ENCODE data around the gene NKX3-2. TPM values are rescaled to one million over a fixed set of nuclear protein-coding genes. Genes with fewer than 3 reads are reported as not detected.

NKX3-2 gene
- total RNA-seq, 4 donors from 2014 or later: 0.54 to 1.3 TPM; not detected in 2

GRCh38 chr4:13544606-13545393, 492 bp upstream of the NKX3-2 start:
- Histone ChIP-seq H3K36me3 (no peaks in the 10 kb centered on the region), H3K4me1 (peaks cover 0 to 57% (median 32%) of the 10 kb centered on the region in 4 donors), H3K4me3 (peak overlapping the region; percentile 37 to 63 (median 54)), H3K27ac (peak overlapping the region in 3 of 4 donors; percentile 34 to 65 (median 57)), H3K9me3 (peaks cover 0 to 8% (median 0%) of the 10 kb centered on the region in 4 donors), H3K27me3 (peaks cover 4 to 70% of the 10 kb centered on the region in 2 donors)
- no peak for TF ChIP-seq POLR2A (IDR thresholded peaks at IDR 0.05)
- peak in 2 of 3 donors; percentile 78 for DNase-seq

- Histone ChIP-seq H3K4me1 (peaks cover 0 to 51% (median 29%) of the 10 kb centered on the region in 4 donors), H3K4me3 (peak overlapping the region; percentile 37 to 63 (median 54)), H3K36me3 (no peaks in the 10 kb centered on the region), H3K27me3 (peaks cover 4 to 76% of the 10 kb centered on the region in 2 donors), H3K9me3 (peaks cover 0 to 8% (median 0%) of the 10 kb centered on the region in 4 donors), H3K27ac (peak overlapping the region in 1 of 4 donors; percentile 65)
- TF ChIP-seq CTCF (IDR thresholded peaks at IDR 0.05): no peak
- no peak for TF ChIP-seq POLR2A (IDR thresholded peaks at IDR 0.05)
- no peak for DNase-seq
These were observed 1.1 kb downstream of the NKX3-2 start for GRCh38 chr4:13543032-13543838.

DNA sequence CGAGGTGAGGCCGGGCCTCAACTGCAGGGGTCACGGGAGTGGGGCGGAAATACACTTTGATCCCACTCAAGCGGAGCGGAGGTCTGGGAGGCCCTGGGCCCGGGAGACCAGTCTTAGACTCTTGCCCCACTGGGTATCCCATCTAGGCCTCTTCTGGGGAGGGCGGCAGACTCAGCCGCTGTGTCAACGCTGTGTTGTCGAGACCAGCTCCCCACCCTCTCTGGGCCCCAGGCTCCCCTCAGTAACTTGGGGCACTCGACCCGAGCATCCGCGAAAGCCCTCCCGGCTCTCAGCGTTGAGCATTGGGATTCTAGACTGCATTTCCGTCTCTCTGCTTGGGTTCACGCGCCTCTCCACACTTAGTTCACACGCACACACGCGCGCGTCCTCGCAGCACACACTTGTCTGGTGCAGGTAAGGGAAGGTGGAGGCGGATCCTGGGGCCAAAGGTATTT, 1.7 kb downstream of the NKX3-2 start:
- peaks cover 0 to 45% (median 23%) of the 10 kb centered on the region in 4 donors for H3K4me1 ChIP-seq
- H3K9me3 ChIP-seq: peaks cover 0 to 8% (median 0%) of the 10 kb centered on the region in 4 donors
- DNase-seq: no peak
- no peak overlapping the region for H3K27ac ChIP-seq
- peak overlapping the region in 2 of 4 donors; percentile 20 to 37 for H3K4me3 ChIP-seq
- no peaks in the 10 kb centered on the region for H3K36me3 ChIP-seq
- H3K27me3 ChIP-seq: peaks cover 4 to 73% of the 10 kb centered on the region in 2 donors
- no peak for TF ChIP-seq POLR2A (IDR thresholded peaks at IDR 0.05)
- TF ChIP-seq CTCF (IDR thresholded peaks at IDR 0.05): no peak

DNA sequence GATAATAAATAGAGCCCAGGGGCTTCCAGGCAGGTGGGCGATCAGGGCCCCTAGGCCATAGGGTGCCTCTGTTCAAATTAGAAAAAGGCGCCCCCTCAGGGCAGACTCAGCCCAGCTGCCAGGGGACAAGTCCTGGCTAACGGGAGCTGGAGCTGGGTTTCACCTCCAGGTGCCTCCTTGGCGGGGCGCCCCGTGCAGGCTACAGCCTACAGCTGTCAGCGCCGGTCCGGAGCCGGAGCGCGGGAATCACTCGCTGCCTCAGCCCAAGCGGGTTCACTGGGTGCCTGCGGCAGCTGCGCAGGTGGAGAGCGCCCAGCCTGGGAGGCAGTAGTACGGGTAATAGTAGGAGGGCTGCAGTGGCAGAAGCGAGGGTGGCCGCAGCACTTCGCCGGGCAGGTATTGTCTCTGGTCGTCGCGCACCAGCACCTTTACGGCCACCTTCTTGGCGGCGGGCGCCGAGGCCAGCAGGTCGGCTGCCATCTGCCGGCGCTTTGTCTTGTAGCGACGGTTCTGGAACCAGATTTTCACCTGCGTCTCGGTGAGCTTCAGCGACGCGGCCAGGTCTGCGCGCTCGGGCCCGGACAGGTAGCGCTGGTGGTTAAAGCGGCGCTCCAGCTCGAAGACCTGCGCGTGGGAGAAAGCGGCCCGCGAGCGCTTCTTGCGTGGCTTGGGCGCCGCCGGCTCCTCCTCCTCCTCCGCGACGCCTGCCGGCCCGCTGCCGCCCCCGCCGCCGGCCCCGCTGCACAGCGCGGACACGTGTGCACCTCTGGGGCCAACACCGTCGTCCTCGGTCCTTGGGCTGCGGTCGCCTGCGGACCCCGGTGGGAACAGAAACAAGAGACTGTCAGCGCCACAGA, 2.4 kb downstream of the NKX3-2 start:
- peak in 1 of 3 donors; percentile 70 for DNase-seq
- Histone ChIP-seq H3K4me1 (peaks cover 0 to 38% (median 19%) of the 10 kb centered on the region in 4 donors), H3K9me3 (peaks cover 0 to 13% (median 0%) of the 10 kb centered on the region in 4 donors), H3K27me3 (peaks cover 4 to 73% of the 10 kb centered on the region in 2 donors), H3K27ac (no peak overlapping the region), H3K4me3 (peak overlapping the region in 3 of 4 donors; percentile 20 to 37 (median 27)), H3K36me3 (no peaks in the 10 kb centered on the region)
- TF ChIP-seq POLR2A (IDR thresholded peaks at IDR 0.05) (no peak), CTCF (IDR thresholded peaks at IDR 0.05) (peak in 3 of 6 experiments; percentile 21 to 36 (median 35))

DNA sequence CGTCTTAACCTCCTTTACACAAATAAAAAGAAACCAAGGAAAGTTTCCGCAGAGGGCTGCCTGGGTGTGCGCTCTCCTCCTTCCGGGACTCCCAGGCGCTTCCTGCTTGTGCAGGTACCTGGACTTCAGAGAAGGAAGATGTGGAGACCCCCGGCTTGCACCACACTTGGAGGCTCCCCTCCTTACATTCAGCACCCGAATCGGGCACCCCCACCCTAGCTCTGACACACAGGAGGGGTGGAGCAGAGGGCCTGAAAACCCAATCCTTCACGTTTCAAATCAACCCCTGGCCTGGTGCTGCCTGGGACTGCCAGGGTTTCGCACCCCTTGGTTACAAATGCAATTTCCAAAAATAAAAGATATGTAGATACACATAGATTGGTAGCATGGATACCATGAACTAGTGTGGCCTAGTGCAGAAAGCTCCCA, 3.1 kb downstream of the NKX3-2 start:
- peaks cover 0 to 16% (median 0%) of the 10 kb centered on the region in 4 donors for H3K9me3 ChIP-seq
- TF ChIP-seq POLR2A (IDR thresholded peaks at IDR 0.05): no peak
- TF ChIP-seq CTCF (IDR thresholded peaks at IDR 0.05): no peak
- H3K4me1 ChIP-seq: peaks cover 0 to 33% (median 17%) of the 10 kb centered on the region in 4 donors
- no peak overlapping the region for H3K4me3 ChIP-seq
- no peak overlapping the region for H3K27ac ChIP-seq
- H3K36me3 ChIP-seq: no peaks in the 10 kb centered on the region
- no peak for DNase-seq
- H3K27me3 ChIP-seq: peaks cover 1 to 66% of the 10 kb centered on the region in 2 donors
